Vagina (tissue), 2 donors: ENCODE data around the gene BEST3. TPM values are rescaled to one million over a fixed set of nuclear protein-coding genes. Genes with fewer than 3 reads are reported as not detected.
"Not testable (repeated sequence)": the region's sequence is repeated elsewhere in the genome, so short reads cannot be mapped to it uniquely, and the experiment has no call there.

Source experiments
- DNase-seq, 2 donors: peaks; one replicate each; pipeline ENCODE4 v3.0.0-alpha.2; 2017; ENCODE audit errors: extremely low spot score in 2 of 2
- H3K27ac ChIP-seq: fragments of 200-600 bp; sonication (generic); one replicate; pipeline ENCODE4 v1.5.1; 2019
- H3K27me3 ChIP-seq: fragments of 200-600 bp; sonication (generic); one replicate; pipeline ENCODE4 v1.5.1; 2019
- H3K36me3 ChIP-seq, 2 donors: fragments of 200-600 bp; sonication (generic); one replicate each; pipeline ENCODE4 v1.5.1; 2017 to 2019
- H3K4me1 ChIP-seq: fragments of 200-600 bp; sonication (generic); one replicate; pipeline ENCODE4 v1.5.1; 2019
- H3K4me3 ChIP-seq, 2 donors: fragments of 200-600 bp; sonication (generic); 1 replicate in 1 of 2; 2 replicates in 1 of 2; pipeline ENCODE4 v1.5.1; 2016 to 2019
- H3K9me3 ChIP-seq: fragments of 200-600 bp; sonication (generic); one replicate; pipeline ENCODE4 v1.5.1; 2019
- POLR2A ChIP-seq, 2 donors: fragments of 450-650 bp; IDR thresholded peaks; one replicate each; pipeline ENCODE4 v1.6.1; 2017; ENCODE audit warnings: antibody characterized with exemption in 2 of 2, mild to moderate bottlenecking in 2 of 2, moderate library complexity in 2 of 2
- POLR2AphosphoS5 ChIP-seq, 2 donors: sonication (generic); formaldehyde crosslinking; IDR thresholded peaks; one replicate each; pipeline ENCODE4 v1.9.0; 2017; ENCODE audit warnings: antibody characterized with exemption in 2 of 2, mild to moderate bottlenecking in 2 of 2, low read depth in 1 of 2; ENCODE audit not compliant: insufficient read depth in 1 of 2
- intact Hi-C: fragments of 100-400 bp; cut with DNase I; formaldehyde crosslinking; loops from one replicate; pipeline ENCODE4 v1.15.1; 2023
- total RNA-seq: library from RNA; depleted of rRNA; stranded (reverse); fragments of >200 nt; gene quantifications from one replicate; pipeline ENCODE4 v1.2.3, GENCODE V29; 2016
- TF ChIP-seq, protein P1 (sequence below), 3 experiments: fragments of 450-650 bp in 2 of 3; fragments of 200-600 bp in 1 of 3; sonication (generic) in 1 of 3; IDR thresholded peaks; one replicate each; pipeline ENCODE4 v1.5.1; 2017 to 2019; ENCODE audit warnings: antibody characterized with exemption in 3 of 3, mild to moderate bottlenecking in 2 of 3, moderate library complexity in 2 of 3

The BEST3 gene
- total RNA-seq, 1 donor from 2014 or later, result not detected

- H3K9me3 ChIP-seq, result no peaks in the 10 kb centered on the region
- H3K27me3 ChIP-seq, result no peaks in the 10 kb centered on the region
- no peak overlapping the region for H3K27ac ChIP-seq
- no peaks in the 10 kb centered on the region for H3K4me1 ChIP-seq
- no peak for DNase-seq
- no peak overlapping the region for H3K4me3 ChIP-seq
- intact Hi-C loops, result no loop called here
- TF ChIP-seq POLR2AphosphoS5 (IDR thresholded peaks at IDR 0.05; ENCODE audit: insufficient read depth in 1 of 2, low read depth in 1 of 2), result no peak
- no peak for TF ChIP-seq POLR2A (IDR thresholded peaks at IDR 0.05)
- TF ChIP-seq, protein P1, sequence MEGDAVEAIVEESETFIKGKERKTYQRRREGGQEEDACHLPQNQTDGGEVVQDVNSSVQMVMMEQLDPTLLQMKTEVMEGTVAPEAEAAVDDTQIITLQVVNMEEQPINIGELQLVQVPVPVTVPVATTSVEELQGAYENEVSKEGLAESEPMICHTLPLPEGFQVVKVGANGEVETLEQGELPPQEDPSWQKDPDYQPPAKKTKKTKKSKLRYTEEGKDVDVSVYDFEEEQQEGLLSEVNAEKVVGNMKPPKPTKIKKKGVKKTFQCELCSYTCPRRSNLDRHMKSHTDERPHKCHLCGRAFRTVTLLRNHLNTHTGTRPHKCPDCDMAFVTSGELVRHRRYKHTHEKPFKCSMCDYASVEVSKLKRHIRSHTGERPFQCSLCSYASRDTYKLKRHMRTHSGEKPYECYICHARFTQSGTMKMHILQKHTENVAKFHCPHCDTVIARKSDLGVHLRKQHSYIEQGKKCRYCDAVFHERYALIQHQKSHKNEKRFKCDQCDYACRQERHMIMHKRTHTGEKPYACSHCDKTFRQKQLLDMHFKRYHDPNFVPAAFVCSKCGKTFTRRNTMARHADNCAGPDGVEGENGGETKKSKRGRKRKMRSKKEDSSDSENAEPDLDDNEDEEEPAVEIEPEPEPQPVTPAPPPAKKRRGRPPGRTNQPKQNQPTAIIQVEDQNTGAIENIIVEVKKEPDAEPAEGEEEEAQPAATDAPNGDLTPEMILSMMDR (IDR thresholded peaks at IDR 0.05), result no peak
- H3K36me3 ChIP-seq, result no peaks in the 10 kb centered on the region
Observed at GRCh38 chr12:69666798-69667197, 32.3 kb downstream of the BEST3 start.

DNA sequence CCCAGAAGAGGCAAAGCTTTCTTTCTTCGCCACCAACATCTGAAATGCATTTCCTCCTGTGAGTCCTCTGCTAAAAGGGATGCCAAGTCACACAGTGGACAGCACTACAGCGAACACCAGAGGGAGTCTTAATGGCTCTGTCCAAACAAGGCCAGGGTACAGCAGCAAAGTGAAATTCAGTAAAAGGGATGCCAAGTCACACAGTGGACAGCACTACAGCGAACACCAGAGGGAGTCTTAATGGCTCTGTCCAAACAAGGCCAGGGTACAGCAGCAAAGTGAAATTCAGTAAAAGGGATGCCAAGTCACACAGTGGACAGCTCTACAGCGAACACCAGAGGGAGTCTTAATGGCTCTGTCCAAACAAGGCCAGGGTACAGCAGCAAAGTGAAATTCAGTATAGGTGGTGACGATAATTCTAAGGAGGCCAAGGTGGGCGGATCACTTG, 34.1 kb downstream of the BEST3 start:
- H3K36me3 ChIP-seq, H3K27ac ChIP-seq, H3K4me1 ChIP-seq, DNase-seq, H3K4me3 ChIP-seq, intact Hi-C loops, H3K9me3 ChIP-seq, H3K27me3 ChIP-seq: not testable (repeated sequence)

GRCh38 chr12:69663726-69664125, 35.4 kb downstream of the BEST3 start:
- no peaks in the 10 kb centered on the region for H3K4me1 ChIP-seq
- no peak for DNase-seq
- intact Hi-C loops, result no loop called here
- no peaks in the 10 kb centered on the region for H3K36me3 ChIP-seq
- TF ChIP-seq POLR2AphosphoS5 (IDR thresholded peaks at IDR 0.05; ENCODE audit: insufficient read depth in 1 of 2, low read depth in 1 of 2), result no peak
- TF ChIP-seq, protein P1 (IDR thresholded peaks at IDR 0.05), result no peak
- no peak for TF ChIP-seq POLR2A (IDR thresholded peaks at IDR 0.05)
- H3K4me3 ChIP-seq, result no peak overlapping the region
- H3K27me3 ChIP-seq, result no peaks in the 10 kb centered on the region
- no peak overlapping the region for H3K27ac ChIP-seq
- no peaks in the 10 kb centered on the region for H3K9me3 ChIP-seq

DNA sequence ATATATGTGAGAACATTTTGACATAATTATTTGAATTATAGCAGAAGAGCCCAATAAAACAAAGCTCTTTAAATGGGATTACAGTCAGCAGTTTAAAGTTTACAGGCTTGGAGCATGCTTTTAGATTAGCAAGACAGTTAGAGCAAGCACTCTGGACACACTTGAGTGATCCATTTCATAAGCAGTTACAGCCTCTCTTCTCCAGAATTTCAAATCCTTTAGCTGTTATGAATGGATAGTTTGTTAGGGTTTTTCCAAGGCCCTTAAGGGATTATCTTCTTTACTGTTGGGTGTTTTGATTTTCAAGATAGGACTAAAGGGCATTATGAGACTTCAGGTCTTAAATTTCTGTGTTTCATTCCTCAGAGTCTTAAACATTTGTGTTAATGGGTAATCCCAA, 36.3 kb downstream of the BEST3 start:
- intact Hi-C loops, result no loop called here
- no peaks in the 10 kb centered on the region for H3K9me3 ChIP-seq
- no peak for TF ChIP-seq POLR2A (IDR thresholded peaks at IDR 0.05)
- TF ChIP-seq, protein P1 (IDR thresholded peaks at IDR 0.05), result no peak

GRCh38 chr12:69661386-69661785, 37.7 kb downstream of the BEST3 start:
- no peaks in the 10 kb centered on the region for H3K27me3 ChIP-seq
- H3K4me1 ChIP-seq, result no peaks in the 10 kb centered on the region
- H3K36me3 ChIP-seq, result no peaks in the 10 kb centered on the region
- H3K9me3 ChIP-seq, result no peaks in the 10 kb centered on the region
- no peak overlapping the region for H3K4me3 ChIP-seq
- intact Hi-C loops, result no loop called here
- H3K27ac ChIP-seq, result no peak overlapping the region
- TF ChIP-seq POLR2A (IDR thresholded peaks at IDR 0.05), result no peak
- TF ChIP-seq, protein P1 (IDR thresholded peaks at IDR 0.05), result no peak
- TF ChIP-seq POLR2AphosphoS5 (IDR thresholded peaks at IDR 0.05; ENCODE audit: insufficient read depth in 1 of 2, low read depth in 1 of 2), result no peak
- DNase-seq, result no peak

More for the DNA sequence above, 36.3 kb downstream of the BEST3 start:
- Histone ChIP-seq H3K27me3 (no peaks in the 10 kb centered on the region), H3K4me3 (no peak overlapping the region), H3K27ac (no peak overlapping the region), H3K4me1 (no peaks in the 10 kb centered on the region), H3K36me3 (no peaks in the 10 kb centered on the region)
- DNase-seq, result no peak
